Measurements from ENCODE around the gene ERAP2. TPM values are rescaled to one million over a fixed set of nuclear protein-coding genes. Genes with fewer than 3 reads are reported as not detected.

Gene ERAP2
- total RNA-seq, 1 donor from 2014 or later = 31.2 TPM

- DNase-seq (ENCODE audit: low read depth in 2 of 2) = no peak
Observed at GRCh38 chr5:96861076-96861475, 15.2 kb upstream of the ERAP2 start.

GRCh38 chr5:96863114-96863513 is 13.2 kb upstream of the ERAP2 start:
- no peak for DNase-seq (ENCODE audit: low read depth in 2 of 2)

- DNase-seq (ENCODE audit: low read depth in 2 of 2) = no peak
Observed at GRCh38 chr5:96863949-96864584, 12.2 kb upstream of the ERAP2 start.

- DNase-seq (ENCODE audit: low read depth in 2 of 2) = no peak
Observed at GRCh38 chr5:96864922-96865530, 11.3 kb upstream of the ERAP2 start.

GRCh38 chr5:96868603-96869371 is 7.5 kb upstream of the ERAP2 start:
- DNase-seq (ENCODE audit: low read depth in 2 of 2) = peak; percentile 82 to 83

- no peak for DNase-seq (ENCODE audit: low read depth in 2 of 2)
Observed at GRCh38 chr5:96869372-96869641, 7.0 kb upstream of the ERAP2 start.

- DNase-seq (ENCODE audit: low read depth in 2 of 2) = no peak
Observed at GRCh38 chr5:96870094-96871026, 5.9 kb upstream of the ERAP2 start.

GRCh38 chr5:96871027-96871399 is 5.3 kb upstream of the ERAP2 start:
- no peak for DNase-seq (ENCODE audit: low read depth in 2 of 2)

GRCh38 chr5:96871686-96872085 is 4.6 kb upstream of the ERAP2 start:
- no peak for DNase-seq (ENCODE audit: low read depth in 2 of 2)

GRCh38 chr5:96873449-96873848 is 2.9 kb upstream of the ERAP2 start:
- no peak for DNase-seq (ENCODE audit: low read depth in 2 of 2)

- no peak for DNase-seq (ENCODE audit: low read depth in 2 of 2)
Observed at GRCh38 chr5:96874631-96875030, 1.7 kb upstream of the ERAP2 start.

GRCh38 chr5:96875791-96876291 is 459 bp upstream of the ERAP2 start:
- peak; percentile 5 to 17 for DNase-seq (ENCODE audit: low read depth in 2 of 2)

- DNase-seq (ENCODE audit: low read depth in 2 of 2) = peak; percentile 9 to 24
Observed at GRCh38 chr5:96876977-96877469, 723 bp downstream of the ERAP2 start.

GRCh38 chr5:96879665-96880064 is 3.4 kb downstream of the ERAP2 start:
- DNase-seq (ENCODE audit: low read depth in 2 of 2) = no peak

GRCh38 chr5:96880444-96881164 is 4.3 kb downstream of the ERAP2 start:
- peak; percentile 40 to 95 for DNase-seq (ENCODE audit: low read depth in 2 of 2)

GRCh38 chr5:96881511-96882115 is 5.3 kb downstream of the ERAP2 start:
- DNase-seq (ENCODE audit: low read depth in 2 of 2) = peak in 1 of 2 donors; percentile 94

- no peak for DNase-seq (ENCODE audit: low read depth in 2 of 2)
Observed at GRCh38 chr5:96883871-96884270, 7.6 kb downstream of the ERAP2 start.

- DNase-seq (ENCODE audit: low read depth in 2 of 2) = no peak
Observed at GRCh38 chr5:96884995-96885394, 8.7 kb downstream of the ERAP2 start.

GRCh38 chr5:96885518-96886338 is 9.4 kb downstream of the ERAP2 start:
- peak in 1 of 2 donors; percentile 68 for DNase-seq (ENCODE audit: low read depth in 2 of 2)

GRCh38 chr5:96893342-96893741 is 17.0 kb downstream of the ERAP2 start:
- peak; percentile 28 to 81 for DNase-seq (ENCODE audit: low read depth in 2 of 2)

Data from lung microvascular endothelial cell (primary cell).